GM19324 (cell line): ENCODE results near the gene TF.

Experiments used
- ATAC-seq: cut with Tn5 transposase; IDR thresholded peaks from one replicate; pipeline ENCODE4 v1.9.1; 2021; ENCODE audit warnings: mild to moderate bottlenecking, moderate library complexity; ENCODE audit not compliant: unreplicated experiment, low FRiP score

Gene TF

GRCh38 chr3:133746712-133747066, 496 bp downstream of the TF start:
- no peak for ATAC-seq

GRCh38 chr3:133747373-133747772, 1.2 kb downstream of the TF start:
- ATAC-seq, result no peak

- ATAC-seq, result no peak
These were observed 1.9 kb downstream of the TF start for GRCh38 chr3:133747907-133748639.

GRCh38 chr3:133749427-133750258, 3.5 kb downstream of the TF start:
- no peak for ATAC-seq

GRCh38 chr3:133750259-133750656, 4.1 kb downstream of the TF start:
- no peak for ATAC-seq

GRCh38 chr3:133753107-133753778, 7.0 kb downstream of the TF start:
- no peak for ATAC-seq

GRCh38 chr3:133753779-133754164, 7.6 kb downstream of the TF start:
- ATAC-seq, result no peak

GRCh38 chr3:133754455-133754854, 8.3 kb downstream of the TF start:
- ATAC-seq, result no peak

GRCh38 chr3:133754973-133755828, 9.0 kb downstream of the TF start:
- ATAC-seq, result no peak

- ATAC-seq, result no peak
These were observed 10.8 kb downstream of the TF start for GRCh38 chr3:133756716-133757694.

GRCh38 chr3:133757701-133758567, 11.7 kb downstream of the TF start:
- ATAC-seq, result no peak

- ATAC-seq, result no peak
These were observed 12.4 kb downstream of the TF start for GRCh38 chr3:133758568-133758928.

- no peak for ATAC-seq
These were observed 13.0 kb downstream of the TF start for GRCh38 chr3:133758964-133759739.

GRCh38 chr3:133759740-133760305, 13.6 kb downstream of the TF start:
- ATAC-seq, result no peak

GRCh38 chr3:133760916-133761315, 14.7 kb downstream of the TF start:
- no peak for ATAC-seq

GRCh38 chr3:133761605-133762484, 15.7 kb downstream of the TF start:
- no peak for ATAC-seq
